Testis (tissue), 2 donors: ENCODE data around the gene ACTR1A.

Experiments used
- CTCF ChIP-seq, 3 experiments: fragments of 450-650 bp in 2 of 3; fragments of 200-600 bp in 1 of 3; sonication (generic) in 1 of 3; IDR thresholded peaks; one replicate each; pipeline ENCODE4 v1.5.1; 2016 to 2019; ENCODE audit warnings: antibody characterized with exemption in 3 of 3, mild to moderate bottlenecking in 2 of 3, moderate library complexity in 1 of 3
- POLR2A ChIP-seq: fragments of 450-650 bp; IDR thresholded peaks from one replicate; pipeline ENCODE4 v1.6.1; 2017; ENCODE audit warnings: antibody characterized with exemption, mild to moderate bottlenecking, moderate library complexity

- TF ChIP-seq CTCF (IDR thresholded peaks at IDR 0.05) (no peak), POLR2A (no peak)
These were observed 15.0 kb upstream of the ACTR1A start for GRCh38 chr10:102517553-102517952.
